Stimulated activated CD4-positive, alpha-beta T cell treated with anti-CD3 and anti-CD28 coated beads, Interleukin-2, amount 100 ng/mL, for 48 hours (primary cell): Measurements from ENCODE around the gene FSHR.

Source experiments
- DNase-seq, 2 donors: peaks; one replicate each; pipeline ENCODE4 v3.0.0-alpha.2; 2020

The FSHR gene

DNA sequence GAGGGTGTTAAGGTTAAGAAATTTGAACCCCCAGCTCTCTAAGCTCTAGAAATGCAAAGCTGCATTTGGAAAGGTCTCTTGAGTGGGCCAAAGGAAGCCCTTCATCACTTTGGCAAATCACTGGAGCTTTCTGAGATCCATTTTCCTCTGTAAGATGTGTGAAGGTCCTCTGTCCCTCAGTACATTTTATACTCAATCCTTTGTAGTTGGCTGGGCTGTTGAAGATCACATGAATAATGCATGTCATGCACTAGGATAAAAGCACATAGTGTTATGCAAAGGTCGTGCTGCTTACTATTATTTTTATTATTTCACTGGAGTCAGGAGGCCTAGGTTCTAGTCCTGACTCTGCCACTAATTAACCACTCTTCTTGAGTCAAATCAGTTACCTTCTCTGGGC lies 124.9 kb downstream of the FSHR start:
- DNase-seq, result no peak

DNA sequence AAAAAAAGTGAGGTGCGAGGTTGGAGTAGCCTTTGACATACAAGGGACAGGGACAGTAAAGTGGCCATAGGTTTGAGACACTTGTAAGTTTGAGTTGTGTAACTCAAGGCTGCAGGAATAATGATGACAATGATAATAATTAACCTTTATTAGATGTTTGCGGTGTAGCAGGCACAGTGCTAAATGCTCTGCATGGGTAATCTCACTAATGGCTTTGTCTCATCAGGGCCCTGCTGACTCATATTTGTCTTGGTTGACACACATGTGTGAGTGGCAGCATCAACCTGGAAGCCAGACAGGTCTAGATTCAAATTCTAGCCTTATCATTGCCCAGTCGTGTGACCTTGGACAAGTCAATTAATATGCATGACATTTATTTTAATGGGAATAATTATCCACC lies 126.2 kb downstream of the FSHR start:
- no peak for DNase-seq

DNA sequence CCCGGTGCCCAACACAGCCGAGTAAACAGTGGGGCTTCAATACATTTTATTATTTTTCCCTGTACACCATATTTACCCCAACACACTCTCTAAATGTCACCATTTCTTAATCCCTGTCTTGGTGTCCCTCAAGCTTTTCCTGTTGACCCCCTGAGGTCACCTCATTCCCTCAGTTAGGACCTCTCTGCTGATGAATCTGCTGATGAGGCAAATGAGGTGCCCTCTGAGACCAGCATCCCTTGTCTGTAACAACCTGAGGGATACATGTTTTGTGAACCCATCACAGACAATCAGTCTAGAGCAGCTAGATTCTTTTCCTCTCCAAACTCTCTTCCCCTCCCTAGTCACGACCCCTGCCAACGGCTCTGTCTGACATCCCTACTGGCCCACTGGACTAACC lies 127.6 kb downstream of the FSHR start:
- DNase-seq, result no peak

DNA sequence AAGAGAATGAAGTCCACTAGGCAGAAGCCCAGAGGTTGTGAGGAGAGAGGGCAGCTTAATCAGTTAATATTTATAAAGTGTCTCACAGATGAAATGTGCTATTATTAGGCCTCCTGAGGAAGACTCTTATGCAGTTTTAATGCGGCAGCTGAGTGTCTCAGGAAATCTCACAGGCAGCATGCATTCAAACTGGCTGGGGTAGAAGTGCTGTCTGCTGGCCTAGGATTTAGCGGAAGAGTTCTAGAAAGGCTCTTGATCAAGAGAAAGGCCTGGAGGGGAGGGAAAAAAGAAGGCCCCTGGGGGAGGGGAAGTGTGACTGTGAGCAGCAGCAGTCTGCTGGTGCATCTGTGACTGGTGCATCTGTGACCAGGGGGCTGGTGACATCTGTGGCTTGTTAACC lies 133.0 kb downstream of the FSHR start:
- DNase-seq, result no peak

DNA sequence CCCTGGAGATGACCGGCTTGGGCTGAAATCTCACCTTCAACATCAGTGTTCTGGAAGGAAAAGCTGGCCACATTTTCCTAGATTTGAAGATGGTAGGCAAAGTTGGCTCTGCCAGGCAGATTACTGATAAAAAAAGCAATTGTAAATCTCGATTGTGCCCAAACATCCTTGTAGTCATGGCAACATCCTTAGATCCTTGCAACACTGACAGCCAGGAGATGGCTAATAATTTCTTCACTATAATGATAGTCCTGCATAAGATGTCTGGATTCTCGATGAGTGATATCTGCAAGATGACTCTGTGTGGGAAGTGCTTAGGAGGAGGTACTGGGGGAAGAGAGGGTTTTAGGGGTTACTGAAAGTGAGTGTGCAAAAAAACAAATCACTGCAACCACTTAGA lies 149.1 kb downstream of the FSHR start:
- no peak for DNase-seq

DNA sequence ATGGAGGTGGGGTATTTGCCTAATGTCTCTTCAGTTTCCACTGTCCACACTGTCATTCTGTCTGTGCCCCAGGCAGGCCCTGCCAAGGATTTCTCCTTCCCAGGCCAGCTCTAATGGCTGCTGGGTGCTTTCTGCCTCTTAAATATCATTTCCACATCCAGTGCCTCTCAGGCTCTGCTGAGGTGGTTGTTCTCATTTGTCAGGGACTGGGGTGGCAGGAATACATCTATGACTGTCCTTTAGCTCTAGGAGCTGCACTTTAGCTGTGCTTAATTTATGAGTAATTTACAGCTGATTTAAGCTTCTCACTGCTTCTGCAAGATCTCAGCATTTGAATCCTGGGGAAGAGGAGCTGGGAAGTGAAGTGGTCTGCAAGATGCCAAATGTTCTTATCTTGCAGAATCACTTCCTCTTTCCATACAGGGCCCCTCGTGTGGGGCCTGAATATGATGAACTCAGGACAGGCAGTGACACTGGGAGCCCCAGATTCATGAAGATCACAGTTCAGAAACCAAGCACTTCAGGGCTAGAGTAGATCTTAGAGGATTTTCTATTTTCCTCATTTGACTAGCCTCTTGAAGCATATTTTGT lies 150.2 kb downstream of the FSHR start:
- no peak for DNase-seq

DNA sequence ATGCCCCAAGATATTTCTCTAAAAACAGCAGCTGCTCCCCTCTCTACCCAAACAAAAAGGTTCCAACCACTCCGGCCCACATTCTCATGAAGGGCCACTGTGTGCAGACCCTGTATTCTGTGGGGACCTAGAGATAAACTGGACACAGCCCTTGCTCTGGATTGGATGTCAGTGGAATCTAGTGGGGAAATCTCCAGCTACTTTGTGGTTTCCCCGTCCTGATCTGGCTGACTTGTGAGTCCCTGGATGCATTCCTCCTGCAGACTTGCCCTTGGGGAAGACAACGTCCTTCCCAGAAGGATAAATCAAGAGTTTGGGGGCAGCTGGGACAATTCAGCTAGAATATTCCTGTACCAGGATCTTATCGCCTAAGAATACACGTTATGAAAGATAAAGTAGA lies 151.1 kb downstream of the FSHR start:
- DNase-seq, result no peak

DNA sequence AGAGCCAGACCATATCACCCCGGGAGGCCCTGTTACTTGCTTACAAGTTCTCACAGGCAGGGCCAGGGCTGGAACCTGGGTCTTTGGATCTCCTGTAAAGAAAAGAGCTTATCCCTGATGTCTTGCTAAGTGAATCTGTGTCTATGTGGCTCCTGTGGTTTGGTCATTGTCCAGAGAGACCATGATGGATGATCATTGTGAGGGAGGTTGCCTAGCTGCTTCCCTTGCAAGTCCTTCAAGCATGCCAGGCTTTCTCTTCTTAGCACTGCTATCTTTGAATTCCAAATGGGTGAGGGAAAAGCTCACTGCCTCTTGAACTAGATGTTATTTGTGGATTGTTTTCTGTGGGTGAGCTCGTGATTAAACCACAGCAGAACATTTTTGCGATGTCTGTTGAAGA lies 151.6 kb downstream of the FSHR start:
- no peak for DNase-seq

DNA sequence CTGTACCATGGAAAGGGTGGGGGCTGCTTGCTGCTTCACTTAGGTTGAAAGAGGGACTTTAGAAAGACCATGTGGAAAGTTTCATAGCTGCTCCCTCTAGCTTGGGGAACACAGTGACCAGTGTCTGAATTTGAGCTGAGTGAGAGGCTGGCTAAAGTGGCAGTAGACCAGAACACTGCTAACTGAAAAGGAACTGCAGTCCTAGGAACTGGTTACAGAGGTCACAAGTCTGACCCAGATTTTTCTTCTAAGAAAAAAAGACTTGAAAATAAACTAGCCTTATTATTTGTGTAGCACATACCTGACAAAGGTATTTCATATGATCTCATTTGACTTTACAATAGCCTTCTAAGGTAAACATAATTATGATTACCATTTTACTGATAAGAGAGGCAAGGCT lies 153.6 kb downstream of the FSHR start:
- no peak for DNase-seq

DNA sequence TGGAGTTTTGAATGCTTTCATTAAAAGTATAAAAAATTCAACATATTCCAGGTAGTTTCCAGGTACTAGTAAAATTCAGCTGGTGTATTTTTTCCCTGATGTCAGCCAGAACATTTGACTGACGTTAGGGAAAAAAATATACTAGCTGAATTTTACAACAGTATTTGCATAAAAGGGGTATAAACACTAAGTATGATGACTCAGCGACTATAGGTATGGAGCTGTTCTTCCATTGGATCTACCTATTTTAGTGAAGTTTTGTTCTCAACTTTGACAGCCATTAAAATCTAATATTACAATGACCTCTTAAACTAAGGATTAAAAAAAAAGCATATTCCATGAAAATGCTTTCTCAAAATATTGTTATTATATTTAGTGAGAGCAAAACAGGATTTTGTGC lies 155.9 kb downstream of the FSHR start:
- DNase-seq, result no peak

DNA sequence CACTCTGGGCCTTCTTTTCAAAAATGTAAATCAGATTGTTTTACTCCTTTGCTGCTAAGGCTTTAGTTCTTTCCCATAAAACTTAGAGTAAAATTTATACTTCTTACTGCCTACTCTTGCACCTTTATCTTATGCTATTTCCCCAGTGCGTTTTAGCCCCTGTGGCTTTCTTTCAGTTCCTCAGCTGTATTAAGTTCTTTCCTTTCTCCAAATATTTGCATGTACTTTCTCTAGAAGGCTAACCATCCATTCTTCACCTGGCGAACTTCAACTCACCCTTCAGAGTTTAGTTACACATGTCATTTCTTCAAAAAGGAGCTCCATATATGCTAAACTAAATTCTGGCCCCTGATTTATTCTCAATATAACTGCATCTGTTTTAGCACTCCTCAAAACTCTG lies 160.7 kb downstream of the FSHR start:
- no peak for DNase-seq

DNA sequence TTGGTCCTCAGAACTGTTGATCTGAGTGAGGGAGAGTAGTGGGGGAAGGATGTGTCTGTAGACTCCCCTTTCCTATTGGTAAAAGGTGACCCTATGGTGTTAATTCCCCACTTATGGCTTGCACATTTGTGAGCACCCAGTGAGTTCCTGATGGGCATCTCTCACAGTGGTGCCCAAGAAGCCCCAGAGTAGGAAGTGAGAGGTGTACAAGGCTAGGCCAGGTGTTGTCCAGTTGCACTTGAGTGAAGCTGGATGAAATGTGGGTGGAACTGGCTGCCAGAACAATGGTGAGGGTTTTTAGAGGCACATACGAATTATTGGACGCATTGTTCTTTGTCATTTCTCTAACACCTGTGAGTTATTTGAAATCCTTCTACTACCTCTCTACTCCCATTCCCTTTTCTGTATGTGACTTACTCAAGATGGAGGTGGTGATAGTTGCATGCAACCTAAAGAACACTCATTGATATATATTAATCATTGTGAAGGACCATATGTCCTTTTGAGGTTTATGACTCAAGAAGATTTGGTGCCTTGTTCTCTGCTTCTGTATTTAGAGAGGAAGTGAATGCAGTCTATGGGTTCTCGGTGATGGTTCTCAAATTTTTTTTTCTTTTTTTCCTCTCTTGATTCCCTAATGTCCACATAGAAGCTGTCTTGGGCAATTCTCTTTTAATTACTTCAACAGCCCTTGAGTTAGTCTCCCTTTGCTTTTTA lies 162.7 kb downstream of the FSHR start:
- DNase-seq, result no peak

DNA sequence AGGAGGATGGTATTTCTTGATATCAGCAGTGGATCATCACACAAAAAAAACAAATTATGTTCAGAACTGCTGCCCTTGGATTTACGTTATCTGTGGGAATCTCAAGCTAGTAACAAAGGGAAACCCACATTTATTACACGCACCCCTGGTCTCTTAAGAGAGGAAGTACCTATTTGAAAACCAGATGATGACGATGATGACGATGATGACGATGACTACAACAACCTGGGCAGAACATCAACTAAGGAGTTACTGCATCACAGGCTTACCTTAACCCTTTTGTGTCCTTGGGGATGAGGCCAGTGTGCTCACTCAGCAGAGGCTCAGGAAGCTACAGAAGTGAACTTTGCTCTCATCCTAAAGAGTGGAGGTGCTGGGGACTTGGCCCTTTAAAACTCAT lies 169.4 kb downstream of the FSHR start:
- no peak for DNase-seq

DNA sequence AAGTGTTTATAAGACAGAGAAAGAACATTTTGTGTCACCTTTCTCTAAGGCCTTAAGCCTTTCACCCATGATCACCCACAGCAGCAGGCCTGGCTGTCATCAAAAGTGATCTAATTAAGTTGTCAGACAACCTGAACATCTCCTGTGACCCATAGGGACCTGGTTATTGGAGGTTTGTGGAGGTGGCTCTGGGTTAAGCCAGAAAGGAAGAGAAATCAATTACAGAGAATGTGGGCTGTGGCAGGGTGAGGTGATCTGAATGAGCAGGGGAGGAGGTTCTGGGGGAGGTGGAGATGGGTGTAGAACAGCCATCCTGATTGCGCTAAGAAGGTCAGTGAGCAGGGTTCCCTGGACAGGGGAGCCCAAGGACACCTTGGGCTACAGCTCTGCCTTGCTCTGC lies 170.8 kb downstream of the FSHR start:
- no peak for DNase-seq

DNA sequence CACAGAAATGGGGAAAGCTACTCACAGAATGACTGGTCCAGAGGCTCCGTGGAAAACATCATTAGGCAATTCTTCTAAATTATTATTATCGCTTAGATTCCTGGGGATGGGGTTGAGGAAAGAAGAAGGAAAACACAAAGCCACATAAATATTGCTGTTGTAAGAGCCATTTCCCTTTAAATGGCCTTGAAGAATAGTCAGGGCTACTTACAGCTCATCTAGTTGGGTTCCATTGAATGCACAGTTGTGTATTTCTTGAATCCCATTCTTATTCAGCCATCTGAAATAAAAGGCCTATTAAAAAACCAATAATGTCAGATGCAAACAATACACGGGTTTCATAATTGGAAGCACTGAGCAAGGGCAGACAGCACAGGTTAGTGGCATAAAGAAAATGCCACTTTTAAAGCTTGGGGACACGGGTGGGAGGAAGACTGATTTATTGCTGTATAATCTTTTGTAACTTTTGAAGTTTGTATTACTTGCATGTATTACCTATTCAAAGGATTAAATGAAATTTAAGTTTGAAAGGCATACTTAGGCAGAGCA lies 171.4 kb downstream of the FSHR start:
- DNase-seq, result no peak

DNA sequence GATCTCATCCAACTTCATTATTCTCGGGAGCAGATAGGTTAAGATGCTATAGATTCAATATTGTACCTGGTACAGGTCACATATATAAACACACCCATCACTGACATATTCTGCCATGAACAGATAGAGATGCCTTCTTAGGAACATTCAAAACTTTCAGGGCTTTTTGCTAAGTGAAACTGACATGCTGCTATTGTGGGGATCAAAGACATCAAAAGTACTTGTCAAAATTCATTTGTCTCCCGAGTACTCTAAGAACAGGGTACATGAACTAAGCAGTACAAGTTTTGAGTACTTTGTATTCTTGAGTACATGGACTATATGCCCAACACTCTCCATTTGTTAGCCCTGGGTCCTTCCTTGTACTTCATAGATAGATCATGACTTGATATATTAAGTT lies 173.5 kb downstream of the FSHR start:
- DNase-seq, result no peak

DNA sequence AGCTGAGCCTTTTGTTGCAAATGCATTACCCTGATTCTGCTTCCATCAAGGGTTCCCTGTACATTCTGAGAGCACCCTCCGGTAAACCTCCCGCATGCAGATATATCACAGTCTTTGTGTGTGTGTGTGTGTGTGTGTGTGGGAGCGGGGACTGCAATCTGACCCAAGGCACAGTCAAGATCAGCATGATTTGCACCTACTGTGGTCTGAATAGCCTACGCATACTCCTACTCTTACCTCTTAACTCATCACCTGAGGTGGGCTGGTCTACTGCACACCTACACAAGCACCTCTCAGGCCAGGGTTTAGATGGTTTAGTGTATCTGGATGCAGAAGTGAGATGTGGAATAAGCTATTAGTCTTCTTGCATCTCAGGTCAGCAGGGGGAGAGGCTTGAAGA lies 174.6 kb downstream of the FSHR start:
- no peak for DNase-seq

DNA sequence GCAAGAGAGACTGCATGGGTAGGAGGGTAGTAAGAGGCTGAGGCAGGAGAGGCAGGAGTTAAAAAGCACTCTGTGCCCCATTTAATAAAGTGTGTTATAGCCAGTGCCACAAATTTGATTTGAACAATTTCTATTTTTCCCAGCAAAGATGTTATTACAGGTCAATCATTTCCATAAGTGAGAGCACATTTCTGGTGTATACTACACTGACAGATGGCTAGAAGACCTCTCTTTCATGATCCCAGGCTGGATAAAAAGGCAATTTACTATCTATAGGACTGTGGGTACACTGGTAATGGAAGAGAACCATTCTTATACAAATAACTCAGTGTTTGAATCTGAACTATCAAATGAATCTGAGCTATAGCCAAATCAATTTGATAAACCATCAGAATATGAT lies 176.2 kb downstream of the FSHR start:
- DNase-seq, result no peak

DNA sequence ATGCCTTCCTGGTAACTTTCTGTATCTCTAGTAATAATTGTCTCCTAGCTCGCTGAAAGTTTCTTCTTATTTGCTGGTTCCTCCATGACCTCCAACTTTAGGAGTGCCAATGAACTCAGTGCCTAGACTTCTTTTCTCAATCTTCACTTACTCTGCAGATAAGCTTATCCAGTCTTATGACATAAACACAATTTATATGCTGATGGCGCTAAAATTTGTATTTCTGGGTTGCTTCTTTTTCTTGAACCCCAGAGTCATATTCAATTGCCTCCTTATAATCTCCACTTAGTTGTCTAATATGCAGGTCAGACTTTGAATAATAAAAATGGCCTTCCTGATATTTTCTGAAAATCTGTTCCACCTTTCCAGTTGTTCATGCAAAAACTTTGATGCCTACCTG lies 182.5 kb downstream of the FSHR start:
- DNase-seq, result no peak

DNA sequence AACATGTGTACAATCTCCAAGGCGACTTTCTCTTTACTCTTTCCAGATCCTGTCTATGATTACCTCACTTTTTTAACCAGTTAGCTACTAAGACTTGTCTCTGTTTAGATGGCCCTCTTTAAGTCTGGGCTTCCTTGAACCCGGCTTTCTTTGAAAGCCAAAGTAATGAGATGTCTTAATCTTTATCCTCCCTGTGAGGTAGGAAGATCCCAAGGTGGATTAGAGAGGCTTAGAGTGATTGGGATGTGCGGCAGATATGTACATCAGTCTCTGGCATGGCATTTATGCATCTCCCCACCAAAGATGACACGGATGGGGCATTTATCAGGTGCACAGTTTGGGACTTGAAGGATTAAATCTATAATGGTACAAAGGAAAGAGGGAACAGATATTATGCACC lies 186.3 kb downstream of the FSHR start:
- no peak for DNase-seq

DNA sequence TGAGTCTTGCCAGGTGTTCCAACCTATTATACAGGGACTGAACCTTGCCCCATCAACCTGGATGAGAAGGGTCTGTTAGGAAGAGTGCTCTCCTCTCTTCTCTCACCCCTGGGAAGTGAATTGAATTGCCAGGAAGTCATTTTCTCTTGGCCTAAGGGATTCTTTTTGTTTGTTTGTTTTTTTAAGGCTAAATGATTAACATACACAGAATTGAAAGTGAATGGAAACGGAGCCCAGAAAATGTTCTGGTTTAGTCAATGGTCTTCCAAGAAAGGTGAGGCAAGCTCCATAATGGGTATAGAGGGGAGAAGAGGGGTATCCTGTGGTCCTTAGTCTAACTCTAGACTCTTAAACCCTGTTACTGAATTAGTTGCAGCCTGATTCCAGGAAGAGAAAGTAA lies 189.1 kb downstream of the FSHR start:
- no peak for DNase-seq

DNA sequence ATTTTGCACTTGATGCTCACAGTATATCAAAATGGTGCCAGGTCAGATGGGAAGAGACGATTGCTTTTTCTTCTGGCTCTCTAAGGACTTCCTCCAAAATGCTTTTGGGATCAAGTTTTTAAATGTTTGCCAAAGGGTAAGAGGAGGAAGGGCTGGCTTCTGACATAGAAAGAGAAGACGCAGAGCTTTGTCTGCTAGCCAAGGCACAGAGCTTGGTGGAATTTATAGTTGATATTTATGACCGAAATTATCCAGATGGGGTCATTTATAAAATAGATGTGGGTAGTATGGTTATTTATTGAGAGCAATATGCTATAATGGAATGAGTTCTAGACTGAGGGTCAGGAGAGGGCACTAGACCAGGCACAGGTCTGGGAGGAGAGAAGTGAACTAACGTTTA lies 193.3 kb downstream of the FSHR start:
- DNase-seq, result no peak

DNA sequence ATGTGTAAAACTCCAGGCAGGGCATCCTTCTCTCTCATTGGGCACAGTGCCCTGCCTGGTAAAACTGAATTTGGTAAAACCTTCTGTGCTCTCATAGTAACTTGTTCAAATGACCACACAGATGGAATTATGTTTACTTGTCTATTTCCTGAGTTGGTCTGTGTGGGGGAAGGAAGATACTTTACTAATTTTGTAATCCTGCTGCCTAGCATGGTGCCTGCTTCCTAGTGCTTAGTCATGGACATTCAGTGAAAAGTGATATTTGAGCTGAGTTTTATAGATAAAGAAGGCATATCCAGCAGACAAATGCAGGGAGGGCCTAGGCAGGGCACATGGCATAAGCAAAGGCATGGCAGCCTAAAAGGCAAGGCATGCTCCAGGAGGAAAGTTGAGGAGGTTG lies 199.4 kb downstream of the FSHR start:
- no peak for DNase-seq

DNA sequence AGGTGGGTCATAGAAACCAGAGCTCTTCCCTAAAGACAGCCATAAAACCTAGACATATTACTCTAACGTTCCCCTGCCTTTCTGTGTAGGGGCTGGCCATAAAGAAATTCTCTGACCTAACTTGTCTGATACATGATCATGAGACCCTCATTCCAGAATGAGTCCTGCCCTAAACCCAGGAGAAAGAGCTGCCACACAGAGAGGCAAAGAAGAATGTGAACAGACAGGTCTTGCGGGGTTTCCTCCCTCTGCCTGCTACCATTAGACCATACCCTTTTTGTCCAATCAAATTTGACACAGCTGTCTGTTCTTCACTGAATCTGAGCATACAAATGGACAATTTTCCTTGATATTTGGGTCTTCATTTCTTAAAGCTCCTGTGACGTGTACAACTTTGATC lies 200.0 kb downstream of the FSHR start:
- DNase-seq, result no peak

DNA sequence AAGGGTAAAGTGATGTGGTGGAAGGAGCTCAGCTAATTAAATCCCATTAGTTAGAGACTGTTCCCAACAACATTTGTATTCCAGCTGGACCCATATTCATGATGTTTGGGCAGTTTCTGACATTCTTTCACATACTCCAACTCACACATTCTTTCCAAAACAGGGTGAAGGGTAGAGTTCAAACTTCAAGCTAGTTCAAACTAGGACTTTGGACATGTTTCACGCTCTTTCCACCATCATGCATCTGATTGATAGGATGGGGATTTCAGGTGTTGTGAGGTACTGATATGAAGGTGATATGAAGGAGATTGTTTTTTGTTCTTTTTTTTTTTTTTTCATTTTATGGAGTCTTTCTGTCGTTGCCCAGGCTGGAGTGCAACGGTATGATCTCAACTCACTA lies 201.7 kb downstream of the FSHR start:
- no peak for DNase-seq
